ENCODE results near the gene SPIN1. TPM values are rescaled to one million over a fixed set of nuclear protein-coding genes. Genes with fewer than 3 reads are reported as not detected.
"Not testable (repeated sequence)": the region's sequence is repeated elsewhere in the genome, so short reads cannot be mapped to it uniquely, and the experiment has no call there.

SPIN1 gene
- total RNA-seq, 1 donor from 2014 or later: 154 TPM

GRCh38 chr9:88380118-88380517 is 8.1 kb upstream of the SPIN1 start:
- Mint-ChIP-seq H3K27ac (no peak overlapping the region), H3K36me3 (ENCODE audit: insufficient read depth) (peaks cover 5% of the 10 kb centered on the region), H3K27me3 (no peaks in the 10 kb centered on the region), H3K4me1 (ENCODE audit: low read depth) (peaks cover 1% of the 10 kb centered on the region), H3K9me3 (ENCODE audit: low read depth) (peaks cover 13% of the 10 kb centered on the region), H3K4me3 (ENCODE audit: low read depth) (no peak overlapping the region)
- no peak for TF ChIP-seq CTCF (IDR thresholded peaks at IDR 0.05; ENCODE audit: unreplicated experiment)
- no peak for DNase-seq (ENCODE audit: low spot score, unreplicated experiment)

- not testable (repeated sequence) for DNase-seq (ENCODE audit: low spot score, unreplicated experiment); H3K27ac Mint-ChIP-seq; H3K4me1 Mint-ChIP-seq (ENCODE audit: low read depth); H3K27me3 Mint-ChIP-seq; H3K4me3 Mint-ChIP-seq (ENCODE audit: low read depth); H3K36me3 Mint-ChIP-seq (ENCODE audit: insufficient read depth)
- peaks cover 13% of the 10 kb centered on the region for H3K9me3 Mint-ChIP-seq (ENCODE audit: low read depth)
Observed at GRCh38 chr9:88381322-88381721, 6.9 kb upstream of the SPIN1 start.

- peaks cover 8% of the 10 kb centered on the region for H3K4me1 Mint-ChIP-seq (ENCODE audit: low read depth)
- H3K4me3 Mint-ChIP-seq (ENCODE audit: low read depth): no peak overlapping the region
- no peaks in the 10 kb centered on the region for H3K27me3 Mint-ChIP-seq
- H3K27ac Mint-ChIP-seq: no peak overlapping the region
- H3K36me3 Mint-ChIP-seq (ENCODE audit: insufficient read depth): peaks cover 3% of the 10 kb centered on the region
- DNase-seq (ENCODE audit: low spot score, unreplicated experiment): no peak
- peaks cover 6% of the 10 kb centered on the region for H3K9me3 Mint-ChIP-seq (ENCODE audit: low read depth)
- no peak for TF ChIP-seq CTCF (IDR thresholded peaks at IDR 0.05; ENCODE audit: unreplicated experiment)
Observed at GRCh38 chr9:88383176-88383575, 5.1 kb upstream of the SPIN1 start.

GRCh38 chr9:88386137-88386536 is 2.1 kb upstream of the SPIN1 start:
- Mint-ChIP-seq H3K4me1 (ENCODE audit: low read depth) (peaks cover 21% of the 10 kb centered on the region), H3K4me3 (ENCODE audit: low read depth) (peak overlapping the region; percentile 84)
- H3K27ac Mint-ChIP-seq: not testable (repeated sequence)

GRCh38 chr9:88387036-88387551 is 1.1 kb upstream of the SPIN1 start:
- H3K27me3 Mint-ChIP-seq: no peaks in the 10 kb centered on the region
- TF ChIP-seq CTCF (IDR thresholded peaks at IDR 0.05; ENCODE audit: unreplicated experiment): no peak
- no peaks in the 10 kb centered on the region for H3K9me3 Mint-ChIP-seq (ENCODE audit: low read depth)
- peaks cover 3% of the 10 kb centered on the region for H3K36me3 Mint-ChIP-seq (ENCODE audit: insufficient read depth)
- peak overlapping the region; percentile 98 for H3K27ac Mint-ChIP-seq
- DNase-seq (ENCODE audit: low spot score, unreplicated experiment): no peak
- peak overlapping the region; percentile 84 for H3K4me3 Mint-ChIP-seq (ENCODE audit: low read depth)
- H3K4me1 Mint-ChIP-seq (ENCODE audit: low read depth): peaks cover 29% of the 10 kb centered on the region

More at GRCh38 chr9:88386137-88386536, 2.1 kb upstream of the SPIN1 start:
- H3K27me3 Mint-ChIP-seq; DNase-seq (ENCODE audit: low spot score, unreplicated experiment); H3K36me3 Mint-ChIP-seq (ENCODE audit: insufficient read depth); H3K9me3 Mint-ChIP-seq (ENCODE audit: low read depth): not testable (repeated sequence)

GRCh38 chr9:88387552-88388202 is 567 bp upstream of the SPIN1 start:
- TF ChIP-seq CTCF (IDR thresholded peaks at IDR 0.05; ENCODE audit: unreplicated experiment): no peak

More at GRCh38 chr9:88387552-88388202, 567 bp upstream of the SPIN1 start:
- Mint-ChIP-seq H3K36me3 (ENCODE audit: insufficient read depth) (peaks cover 3% of the 10 kb centered on the region), H3K27me3 (no peaks in the 10 kb centered on the region), H3K27ac (peak overlapping the region; percentile 98), H3K4me1 (ENCODE audit: low read depth) (peaks cover 34% of the 10 kb centered on the region), H3K4me3 (ENCODE audit: low read depth) (peak overlapping the region; percentile 84), H3K9me3 (ENCODE audit: low read depth) (no peaks in the 10 kb centered on the region)
- no peak for DNase-seq (ENCODE audit: low spot score, unreplicated experiment)

All from progenitor cell of endocrine pancreas (in vitro differentiated cells).